ENCODE measurements around the gene DMTF1. TPM values are rescaled to one million over a fixed set of nuclear protein-coding genes. Genes with fewer than 3 reads are reported as not detected.

Gene DMTF1
- total and polyA plus RNA-seq, 2 donors from 2014 or later = 23.6 to 88.6 TPM

- Histone ChIP-seq H3K36me3 (ENCODE audit: control insufficient read depth in 2 of 3, insufficient read depth in 3 of 3, low read length in 3 of 3) (no peaks in the 10 kb centered on the region), H3K9ac (ENCODE audit: low read length in 3 of 3) (no peak overlapping the region), H3K4me1 (ENCODE audit: control insufficient read depth in 2 of 3, insufficient read depth in 2 of 3, low read depth in 1 of 3, low read length in 3 of 3) (peaks cover 0 to 14% (median 7%) of the 10 kb centered on the region in 3 donors), H3K9me3 (ENCODE audit: control insufficient read depth in 2 of 3, insufficient read depth in 1 of 3, low read length in 3 of 3) (peaks cover 0 to 11% (median 2%) of the 10 kb centered on the region in 3 donors), H3K4me3 (ENCODE audit: low read length in 3 of 3) (peak overlapping the region in 1 of 3 donors; percentile 15), H3K27ac (ENCODE audit: low read depth in 2 of 2, low read length in 2 of 2) (no peak overlapping the region), H3K27me3 (ENCODE audit: control insufficient read depth, insufficient read depth, low read length) (no peaks in the 10 kb centered on the region)
- TF ChIP-seq CTCF (IDR thresholded peaks at IDR 0.05; ENCODE audit: borderline replicate concordance, extremely low read depth, insufficient read depth) = no peak
- intact Hi-C loops (cut with DNase I) = no loop called here
- DNase-seq (no peak), FAIRE-seq (no peak)
Measured at GRCh38 chr7:87210506-87210905, 58.3 kb downstream of the DMTF1 start.

DNA sequence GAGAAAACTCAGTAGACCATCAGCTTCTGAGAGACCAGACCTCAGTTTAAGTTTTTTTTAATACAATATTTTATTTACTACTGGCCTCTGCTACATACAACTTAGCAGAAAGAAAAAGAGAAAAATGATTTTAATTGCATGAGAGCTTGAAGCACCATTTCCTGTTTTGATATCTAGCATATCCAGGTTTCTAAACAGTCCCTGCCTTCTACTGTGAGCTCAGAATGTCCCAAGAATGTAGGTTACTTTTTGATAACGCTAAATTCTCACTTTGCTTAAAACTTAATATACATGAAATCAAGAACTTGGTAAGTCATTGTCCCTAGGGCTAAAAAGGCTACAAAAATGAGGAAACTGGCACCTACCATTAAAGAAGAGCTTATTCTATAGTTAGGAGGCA is 60.2 kb downstream of the DMTF1 start:
- H3K4me1 ChIP-seq (ENCODE audit: control insufficient read depth in 2 of 3, insufficient read depth in 2 of 3, low read depth in 1 of 3, low read length in 3 of 3) = peaks cover 0 to 21% (median 11%) of the 10 kb centered on the region in 3 donors
- H3K9me3 ChIP-seq (ENCODE audit: control insufficient read depth in 2 of 3, insufficient read depth in 1 of 3, low read length in 3 of 3) = no peaks in the 10 kb centered on the region
- DNase-seq = no peak
- H3K4me3 ChIP-seq (ENCODE audit: low read length in 3 of 3) = no peak overlapping the region
- no peak overlapping the region for H3K9ac ChIP-seq (ENCODE audit: low read length in 3 of 3)
- no peak overlapping the region for H3K27ac ChIP-seq (ENCODE audit: low read depth in 2 of 2, low read length in 2 of 2)
- no peak for FAIRE-seq
- no peak for TF ChIP-seq CTCF (IDR thresholded peaks at IDR 0.05; ENCODE audit: borderline replicate concordance, extremely low read depth, insufficient read depth)
- intact Hi-C loops (cut with DNase I) = no loop called here
- H3K27me3 ChIP-seq (ENCODE audit: control insufficient read depth, insufficient read depth, low read length) = no peaks in the 10 kb centered on the region
- no peaks in the 10 kb centered on the region for H3K36me3 ChIP-seq (ENCODE audit: control insufficient read depth in 2 of 3, insufficient read depth in 3 of 3, low read length in 3 of 3)

GRCh38 chr7:87213252-87213651 is 61.0 kb downstream of the DMTF1 start:
- Histone ChIP-seq H3K9ac (ENCODE audit: low read length in 3 of 3) (no peak overlapping the region), H3K4me1 (ENCODE audit: control insufficient read depth in 2 of 3, insufficient read depth in 2 of 3, low read depth in 1 of 3, low read length in 3 of 3) (peaks cover 0 to 26% (median 17%) of the 10 kb centered on the region in 3 donors), H3K27me3 (ENCODE audit: control insufficient read depth, insufficient read depth, low read length) (no peaks in the 10 kb centered on the region), H3K36me3 (ENCODE audit: control insufficient read depth in 2 of 3, insufficient read depth in 3 of 3, low read length in 3 of 3) (no peaks in the 10 kb centered on the region), H3K27ac (ENCODE audit: low read depth in 2 of 2, low read length in 2 of 2) (no peak overlapping the region), H3K4me3 (ENCODE audit: low read length in 3 of 3) (no peak overlapping the region), H3K9me3 (ENCODE audit: control insufficient read depth in 2 of 3, insufficient read depth in 1 of 3, low read length in 3 of 3) (no peaks in the 10 kb centered on the region)
- no peak for TF ChIP-seq CTCF (IDR thresholded peaks at IDR 0.05; ENCODE audit: borderline replicate concordance, extremely low read depth, insufficient read depth)
- DNase-seq (no peak), FAIRE-seq (no peak)
- intact Hi-C loops (cut with DNase I) = no loop called here

DNA sequence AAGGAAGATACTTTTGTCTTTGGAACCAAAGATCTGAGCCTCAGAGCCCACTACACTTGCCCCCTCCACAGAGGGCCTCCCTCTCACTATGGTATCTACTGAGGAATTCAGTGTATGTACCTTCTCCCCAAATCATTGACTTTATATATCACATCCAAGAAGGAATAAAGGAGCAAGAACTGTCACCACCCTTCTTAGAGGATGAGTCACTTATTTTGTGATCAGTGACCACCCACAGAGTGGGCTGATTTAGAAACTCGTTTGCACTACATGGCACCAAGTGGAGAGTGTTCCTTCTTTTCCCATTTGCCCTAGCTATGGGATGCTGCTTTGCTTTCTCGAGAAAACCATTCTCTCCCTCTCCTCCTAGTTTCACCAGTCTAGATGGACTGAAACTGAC is 61.6 kb downstream of the DMTF1 start:
- peaks cover 0 to 26% (median 22%) of the 10 kb centered on the region in 3 donors for H3K4me1 ChIP-seq (ENCODE audit: control insufficient read depth in 2 of 3, insufficient read depth in 2 of 3, low read depth in 1 of 3, low read length in 3 of 3)
- intact Hi-C loops (cut with DNase I) = no loop called here
- H3K27me3 ChIP-seq (ENCODE audit: control insufficient read depth, insufficient read depth, low read length) = no peaks in the 10 kb centered on the region
- H3K9ac ChIP-seq (ENCODE audit: low read length in 3 of 3) = no peak overlapping the region
- no peaks in the 10 kb centered on the region for H3K9me3 ChIP-seq (ENCODE audit: control insufficient read depth in 2 of 3, insufficient read depth in 1 of 3, low read length in 3 of 3)
- DNase-seq = no peak
- H3K36me3 ChIP-seq (ENCODE audit: control insufficient read depth in 2 of 3, insufficient read depth in 3 of 3, low read length in 3 of 3) = no peaks in the 10 kb centered on the region
- no peak overlapping the region for H3K4me3 ChIP-seq (ENCODE audit: low read length in 3 of 3)
- FAIRE-seq = no peak
- H3K27ac ChIP-seq (ENCODE audit: low read depth in 2 of 2, low read length in 2 of 2) = no peak overlapping the region
- TF ChIP-seq CTCF (IDR thresholded peaks at IDR 0.05; ENCODE audit: borderline replicate concordance, extremely low read depth, insufficient read depth) = no peak

All from kidney (tissue), 14 donors.